ENCODE measurements around the gene C6orf89. TPM values are rescaled to one million over a fixed set of nuclear protein-coding genes. Genes with fewer than 3 reads are reported as not detected.

The C6orf89 gene
- polyA plus RNA-seq, 4 donors = 44.0 to 63.3 (median 51.4) TPM

- no peak for DNase-seq (ENCODE audit: low read depth in 4 of 4, low spot score in 3 of 4)
Observed at GRCh38 chr6:36964349-36964748, 78.6 kb downstream of the C6orf89 start.

DNA sequence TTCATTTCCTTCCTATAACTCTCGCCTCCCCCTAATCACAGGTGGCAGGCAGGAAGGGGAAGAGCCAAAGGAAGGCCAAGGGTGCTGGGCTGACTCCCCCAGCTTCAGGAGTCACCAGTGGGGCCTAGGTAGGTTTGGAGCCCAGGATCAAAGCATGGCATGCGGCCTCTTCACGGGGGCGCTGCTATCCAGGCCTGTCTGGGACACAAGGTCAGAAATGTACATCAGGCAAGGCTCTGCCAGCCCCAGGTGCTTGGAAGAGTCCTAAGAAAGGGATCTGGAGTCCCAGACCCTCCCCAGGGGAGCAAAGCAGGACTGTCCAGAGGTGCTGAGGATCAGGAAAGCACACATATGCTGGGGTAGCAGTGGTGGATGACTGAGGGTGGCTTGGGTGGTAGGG lies 79.2 kb downstream of the C6orf89 start:
- no peak for DNase-seq (ENCODE audit: low read depth in 4 of 4, low spot score in 3 of 4)

- no peak for DNase-seq (ENCODE audit: low read depth in 4 of 4, low spot score in 3 of 4)
Observed at GRCh38 chr6:36967301-36967700, 81.5 kb downstream of the C6orf89 start.

DNA sequence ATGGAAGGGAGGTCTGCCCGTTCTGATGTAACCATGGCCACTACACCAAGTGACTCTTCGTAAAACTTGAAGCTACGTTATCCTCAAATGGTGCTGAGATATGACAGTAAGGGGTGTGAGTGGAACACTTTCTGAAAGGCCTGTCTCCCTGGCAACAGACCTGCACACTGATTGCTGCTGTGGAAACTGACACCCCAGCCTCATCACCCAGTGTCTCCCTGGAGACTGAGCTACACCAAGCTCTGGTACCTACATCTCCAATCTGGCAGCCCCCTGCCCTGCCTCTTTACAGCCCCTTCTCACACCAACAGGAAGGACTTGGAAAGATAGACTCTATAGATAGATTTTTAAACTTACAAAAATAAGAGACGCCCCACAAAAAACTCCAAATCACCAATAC lies 82.0 kb downstream of the C6orf89 start:
- no peak for DNase-seq (ENCODE audit: low read depth in 4 of 4, low spot score in 3 of 4)

- DNase-seq (ENCODE audit: low read depth in 4 of 4, low spot score in 3 of 4) = no peak
Observed at GRCh38 chr6:36968266-36968977, 82.7 kb downstream of the C6orf89 start.

- DNase-seq (ENCODE audit: low read depth in 4 of 4, low spot score in 3 of 4) = no peak
Observed at GRCh38 chr6:36969240-36969691, 83.5 kb downstream of the C6orf89 start.

GRCh38 chr6:36969988-36970891 lies 84.5 kb downstream of the C6orf89 start:
- DNase-seq (ENCODE audit: low read depth in 4 of 4, low spot score in 3 of 4) = no peak

DNA sequence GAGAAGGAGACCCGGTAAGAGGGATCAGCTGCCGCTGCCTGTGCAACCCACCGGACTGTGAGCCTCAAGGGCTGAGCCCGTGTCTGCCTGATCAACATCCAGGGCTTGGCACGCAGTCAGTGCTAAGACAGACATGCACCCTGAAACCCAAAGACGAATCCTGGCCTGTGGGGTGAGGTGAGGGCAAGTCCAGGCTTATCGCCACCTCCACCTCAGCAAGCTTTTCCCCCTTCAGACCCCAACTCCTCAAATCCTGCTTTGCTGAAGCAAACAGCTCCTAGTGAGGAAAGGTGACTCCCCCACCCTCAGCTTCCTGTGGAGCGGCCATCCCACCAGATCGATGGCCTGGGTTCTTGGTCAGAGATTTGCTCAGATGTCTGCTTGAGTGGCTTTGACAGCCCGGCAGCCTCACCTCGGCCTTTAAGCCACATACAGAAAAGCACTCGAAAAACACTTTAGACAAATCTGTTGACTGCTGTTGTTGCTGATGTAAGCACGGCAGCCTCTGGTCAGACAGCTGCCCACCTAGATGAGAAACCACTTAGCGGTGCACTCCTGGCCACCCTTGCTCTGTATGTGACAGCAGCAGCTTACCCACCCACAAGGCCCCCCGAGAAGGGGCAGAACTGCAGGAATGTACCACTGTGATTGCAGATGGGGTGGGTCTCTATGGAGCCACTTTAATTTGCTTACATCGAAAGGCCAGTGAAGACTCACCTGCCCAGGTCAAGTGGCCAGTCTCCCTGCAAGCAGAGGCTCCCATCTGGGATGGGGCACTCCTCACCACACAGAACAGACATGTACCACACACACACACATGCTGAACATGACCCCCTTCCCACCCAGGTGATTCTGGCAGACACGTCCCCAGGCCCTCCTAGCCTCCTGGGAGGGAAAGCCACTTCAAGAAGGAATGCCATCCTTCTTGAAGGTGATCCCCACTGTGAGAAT lies 85.4 kb downstream of the C6orf89 start:
- no peak for DNase-seq (ENCODE audit: low read depth in 4 of 4, low spot score in 3 of 4)

- no peak for DNase-seq (ENCODE audit: low read depth in 4 of 4, low spot score in 3 of 4)
Observed at GRCh38 chr6:36971921-36972673, 86.3 kb downstream of the C6orf89 start.

DNA sequence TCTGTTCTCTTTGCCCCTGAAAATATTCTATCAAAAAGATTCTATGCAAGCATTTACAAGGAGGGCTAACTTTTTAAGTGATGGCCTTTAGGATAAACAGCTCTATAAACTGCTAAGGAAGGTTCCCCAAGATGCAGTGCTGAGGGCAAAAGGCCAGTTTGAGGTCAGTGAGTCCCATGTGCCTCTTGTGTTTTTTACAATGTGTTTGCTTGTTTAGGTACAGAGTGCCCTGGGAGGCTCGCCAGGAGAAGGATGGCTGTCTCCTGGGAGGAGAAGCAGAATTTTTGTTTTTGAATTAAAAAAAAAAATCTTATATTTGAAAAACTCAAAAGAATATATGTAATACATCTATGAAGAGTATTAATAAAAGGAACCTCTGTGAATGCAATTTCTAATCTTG lies 87.4 kb downstream of the C6orf89 start:
- DNase-seq (ENCODE audit: low read depth in 4 of 4, low spot score in 3 of 4) = no peak

DNA sequence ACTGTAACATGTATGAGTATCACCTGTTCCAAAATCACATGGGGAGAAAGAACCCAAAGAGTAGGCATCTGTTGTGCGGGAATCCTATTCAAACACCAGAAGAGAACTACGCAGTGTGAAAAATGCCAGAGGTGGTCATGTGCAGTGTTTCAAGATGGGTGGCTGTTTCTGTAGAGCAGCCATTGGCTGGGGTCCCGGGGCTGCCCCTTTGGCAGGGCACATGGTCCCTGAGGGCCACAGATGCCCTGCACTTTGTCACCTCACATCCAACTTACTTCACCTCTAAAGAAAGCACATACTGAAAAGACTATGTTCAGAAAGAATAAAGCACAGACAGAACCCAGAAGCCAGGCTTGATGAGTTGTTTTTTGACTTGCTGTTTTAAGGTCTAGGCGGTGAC lies 87.9 kb downstream of the C6orf89 start:
- DNase-seq (ENCODE audit: low read depth in 4 of 4, low spot score in 3 of 4) = no peak

- DNase-seq (ENCODE audit: low read depth in 4 of 4, low spot score in 3 of 4) = no peak
Observed at GRCh38 chr6:36975231-36976006, 89.7 kb downstream of the C6orf89 start.

- DNase-seq (ENCODE audit: low read depth in 4 of 4, low spot score in 3 of 4) = no peak
Observed at GRCh38 chr6:36976007-36976264, 90.2 kb downstream of the C6orf89 start.

DNA sequence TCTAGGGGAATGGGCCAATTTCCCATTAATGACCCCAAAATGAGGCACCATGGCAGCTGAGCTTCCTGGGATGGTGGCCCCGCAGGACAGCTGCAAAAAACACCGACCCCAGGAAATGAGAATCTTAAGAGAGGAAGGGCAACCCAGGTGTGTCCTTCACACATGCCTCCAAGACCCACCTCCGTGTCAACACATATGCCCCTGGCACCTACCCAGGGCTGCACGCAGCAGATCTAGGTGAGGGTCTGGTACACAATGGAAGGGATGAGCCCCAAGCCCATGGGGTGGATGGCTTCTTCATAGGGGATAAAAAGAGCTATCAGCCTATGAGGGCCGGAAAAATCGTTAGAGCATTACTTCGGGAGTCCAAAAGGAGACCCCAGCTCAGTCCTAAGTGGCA lies 90.8 kb downstream of the C6orf89 start:
- DNase-seq (ENCODE audit: low read depth in 4 of 4, low spot score in 3 of 4) = no peak

GRCh38 chr6:36976931-36977330 lies 91.2 kb downstream of the C6orf89 start:
- DNase-seq (ENCODE audit: low read depth in 4 of 4, low spot score in 3 of 4) = no peak

GRCh38 chr6:36977470-36977941 lies 91.8 kb downstream of the C6orf89 start:
- no peak for DNase-seq (ENCODE audit: low read depth in 4 of 4, low spot score in 3 of 4)

Data from left renal pelvis (tissue), 4 donors.